ENCODE measurements around the gene GJC2.

GJC2 gene

DNA sequence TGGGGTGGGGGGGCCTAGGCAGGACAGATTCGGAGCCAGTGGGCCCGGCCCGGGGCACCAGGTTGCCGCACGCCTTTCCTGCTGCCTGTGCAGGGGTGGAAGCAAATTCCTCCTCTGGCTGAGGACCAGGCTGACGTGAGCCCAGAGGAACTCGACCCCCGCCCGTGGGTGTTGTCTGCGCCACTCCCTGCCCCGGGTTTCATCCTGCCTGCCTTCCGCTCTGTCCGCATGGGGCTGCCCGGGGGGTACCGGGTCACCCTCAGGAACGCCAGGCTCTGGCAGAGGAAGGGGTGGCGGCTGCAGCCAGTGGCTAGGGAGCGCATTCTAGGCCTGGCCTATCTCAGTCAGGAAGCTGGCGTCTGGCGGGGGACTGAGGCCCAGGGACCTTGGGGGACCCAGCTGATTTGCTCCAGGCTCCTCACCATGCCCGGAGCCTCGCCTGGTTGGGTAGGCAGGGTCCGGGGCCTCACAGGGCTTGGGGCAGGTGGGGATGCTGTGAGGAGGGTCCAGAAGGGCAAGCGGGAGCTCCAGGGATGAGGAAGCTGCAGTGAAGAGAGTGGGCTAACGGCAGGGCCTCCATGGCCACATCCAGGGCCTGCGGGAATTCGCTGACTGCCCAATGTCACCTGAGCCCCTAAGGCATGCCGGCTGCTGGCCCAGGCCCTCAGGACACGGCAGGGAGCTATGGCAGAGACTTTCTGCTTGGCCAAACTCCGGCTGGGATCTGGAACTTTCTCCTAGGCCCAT is 13.4 kb downstream of the GJC2 start:
- Histone ChIP-seq H4K20me1 (ENCODE audit: insufficient read depth, low read length, poor library complexity, severe bottlenecking) (peaks cover 7% of the 10 kb centered on the region), H3K9ac (ENCODE audit: low read depth, low read length, poor library complexity, severe bottlenecking) (no peak overlapping the region), H2AFZ (ENCODE audit: low read length) (no peak overlapping the region), H3K4me2 (ENCODE audit: low read depth, low read length, poor library complexity, severe bottlenecking) (no peak overlapping the region), H3K27me3 (ENCODE audit: insufficient read depth, low read length, poor library complexity, severe bottlenecking) (no peaks in the 10 kb centered on the region), H3K36me3 (ENCODE audit: insufficient read depth, low read length) (no peaks in the 10 kb centered on the region), H3K9me3 (ENCODE audit: insufficient read depth, low read depth, low read length) (no peaks in the 10 kb centered on the region), H3K79me2 (ENCODE audit: insufficient read depth, low read length) (peaks cover 17% of the 10 kb centered on the region), H3K4me1 (ENCODE audit: insufficient read depth, low read length, poor library complexity, severe bottlenecking) (peaks cover 28% of the 10 kb centered on the region), H3K9me2 (replicated peaks; ENCODE audit: low read depth, low read length) (no peaks in the 10 kb centered on the region), H3K4me3 (ENCODE audit: low read length, poor library complexity, severe bottlenecking) (no peak overlapping the region), H3F3A (ENCODE audit: low read depth) (no peaks in the 10 kb centered on the region)
- no peak for TF ChIP-seq EZH2phosphoT487 (IDR thresholded peaks at IDR 0.05; ENCODE audit: borderline replicate concordance)
- TF ChIP-seq, protein P1, sequence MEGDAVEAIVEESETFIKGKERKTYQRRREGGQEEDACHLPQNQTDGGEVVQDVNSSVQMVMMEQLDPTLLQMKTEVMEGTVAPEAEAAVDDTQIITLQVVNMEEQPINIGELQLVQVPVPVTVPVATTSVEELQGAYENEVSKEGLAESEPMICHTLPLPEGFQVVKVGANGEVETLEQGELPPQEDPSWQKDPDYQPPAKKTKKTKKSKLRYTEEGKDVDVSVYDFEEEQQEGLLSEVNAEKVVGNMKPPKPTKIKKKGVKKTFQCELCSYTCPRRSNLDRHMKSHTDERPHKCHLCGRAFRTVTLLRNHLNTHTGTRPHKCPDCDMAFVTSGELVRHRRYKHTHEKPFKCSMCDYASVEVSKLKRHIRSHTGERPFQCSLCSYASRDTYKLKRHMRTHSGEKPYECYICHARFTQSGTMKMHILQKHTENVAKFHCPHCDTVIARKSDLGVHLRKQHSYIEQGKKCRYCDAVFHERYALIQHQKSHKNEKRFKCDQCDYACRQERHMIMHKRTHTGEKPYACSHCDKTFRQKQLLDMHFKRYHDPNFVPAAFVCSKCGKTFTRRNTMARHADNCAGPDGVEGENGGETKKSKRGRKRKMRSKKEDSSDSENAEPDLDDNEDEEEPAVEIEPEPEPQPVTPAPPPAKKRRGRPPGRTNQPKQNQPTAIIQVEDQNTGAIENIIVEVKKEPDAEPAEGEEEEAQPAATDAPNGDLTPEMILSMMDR (conservative IDR thresholded peaks at IDR 0.05; ENCODE audit: low read length), result no peak

- H3K4me2 ChIP-seq (ENCODE audit: low read depth, low read length, poor library complexity, severe bottlenecking), result peak overlapping the region; percentile 75
- no peaks in the 10 kb centered on the region for H3K9me2 ChIP-seq (replicated peaks; ENCODE audit: low read depth, low read length)
- H3K27me3 ChIP-seq (ENCODE audit: insufficient read depth, low read length, poor library complexity, severe bottlenecking), result no peaks in the 10 kb centered on the region
- H3K4me1 ChIP-seq (ENCODE audit: insufficient read depth, low read length, poor library complexity, severe bottlenecking), result peaks cover 32% of the 10 kb centered on the region
- TF ChIP-seq EZH2phosphoT487 (IDR thresholded peaks at IDR 0.05; ENCODE audit: borderline replicate concordance), result no peak
- TF ChIP-seq, protein P1 (conservative IDR thresholded peaks at IDR 0.05; ENCODE audit: low read length), result no peak
- H3F3A ChIP-seq (ENCODE audit: low read depth), result no peaks in the 10 kb centered on the region
- H2AFZ ChIP-seq (ENCODE audit: low read length), result no peak overlapping the region
- no peak overlapping the region for H3K9ac ChIP-seq (ENCODE audit: low read depth, low read length, poor library complexity, severe bottlenecking)
- H3K36me3 ChIP-seq (ENCODE audit: insufficient read depth, low read length), result no peaks in the 10 kb centered on the region
- no peaks in the 10 kb centered on the region for H3K9me3 ChIP-seq (ENCODE audit: insufficient read depth, low read depth, low read length)
- peaks cover 9% of the 10 kb centered on the region for H4K20me1 ChIP-seq (ENCODE audit: insufficient read depth, low read length, poor library complexity, severe bottlenecking)
- no peak overlapping the region for H3K4me3 ChIP-seq (ENCODE audit: low read length, poor library complexity, severe bottlenecking)
- H3K79me2 ChIP-seq (ENCODE audit: insufficient read depth, low read length), result peaks cover 25% of the 10 kb centered on the region
These were observed 14.2 kb downstream of the GJC2 start for GRCh38 chr1:228163776-228164519.

GRCh38 chr1:228164561-228165371 is 15.0 kb downstream of the GJC2 start:
- H3K9me2 ChIP-seq (replicated peaks; ENCODE audit: low read depth, low read length), result no peaks in the 10 kb centered on the region
- no peaks in the 10 kb centered on the region for H3K36me3 ChIP-seq (ENCODE audit: insufficient read depth, low read length)

More at GRCh38 chr1:228164561-228165371, 15.0 kb downstream of the GJC2 start:
- Histone ChIP-seq H4K20me1 (ENCODE audit: insufficient read depth, low read length, poor library complexity, severe bottlenecking) (peaks cover 9% of the 10 kb centered on the region), H3K9ac (ENCODE audit: low read depth, low read length, poor library complexity, severe bottlenecking) (peak overlapping the region; percentile 86), H3K27me3 (ENCODE audit: insufficient read depth, low read length, poor library complexity, severe bottlenecking) (no peaks in the 10 kb centered on the region), H3K4me2 (ENCODE audit: low read depth, low read length, poor library complexity, severe bottlenecking) (peak overlapping the region; percentile 75), H3K79me2 (ENCODE audit: insufficient read depth, low read length) (peaks cover 33% of the 10 kb centered on the region), H3K4me3 (ENCODE audit: low read length, poor library complexity, severe bottlenecking) (peak overlapping the region; percentile 86), H3K4me1 (ENCODE audit: insufficient read depth, low read length, poor library complexity, severe bottlenecking) (peaks cover 35% of the 10 kb centered on the region), H2AFZ (ENCODE audit: low read length) (peak overlapping the region; percentile 77; the same call in 1 of the 2 replicates), H3K9me3 (ENCODE audit: insufficient read depth, low read depth, low read length) (no peaks in the 10 kb centered on the region), H3F3A (ENCODE audit: low read depth) (no peaks in the 10 kb centered on the region)
- TF ChIP-seq EZH2phosphoT487 (IDR thresholded peaks at IDR 0.05; ENCODE audit: borderline replicate concordance), result no peak
- TF ChIP-seq, protein P1 (conservative IDR thresholded peaks at IDR 0.05; ENCODE audit: low read length), result no peak
